RWPE2 (cell line): ENCODE data around the gene TRIM44.

Source experiments
- ATAC-seq: fragments of 200-7000 bp; cut with Tn5 transposase; 3 replicates; pipeline ENCODE4 v1.9.1; 2021; ENCODE audit warnings: low read depth
- DNase-seq: peaks from one replicate; pipeline ENCODE4 v3.0.0-alpha.2; 2020; ENCODE audit warnings: low spot score
- H3K27ac ChIP-seq: fragments of 450-650 bp; 2 replicates; pipeline ENCODE4 v1.5.1; 2017; ENCODE audit warnings: mild to moderate bottlenecking; ENCODE audit not compliant: poor library complexity, severe bottlenecking
- H3K27me3 ChIP-seq: fragments of 250-450 bp; sonication (Bioruptor Pico); 2 replicates; pipeline ENCODE4 v1.5.1; 2021; ENCODE audit warnings: mild to moderate bottlenecking, moderate library complexity; ENCODE audit not compliant: insufficient read depth, poor library complexity, severe bottlenecking
- H3K36me3 ChIP-seq: fragments of 250-450 bp; sonication (Bioruptor Pico); 2 replicates; pipeline ENCODE4 v1.5.1; 2020; ENCODE audit warnings: low read depth, mild to moderate bottlenecking, moderate library complexity
- H3K4me1 ChIP-seq: fragments of 250-450 bp; sonication (Bioruptor Pico); 2 replicates; pipeline ENCODE4 v1.5.1; 2021; ENCODE audit warnings: mild to moderate bottlenecking, moderate library complexity; ENCODE audit not compliant: insufficient read depth, poor library complexity, severe bottlenecking
- H3K4me3 ChIP-seq: fragments of 250-450 bp; sonication (Bioruptor Pico); 2 replicates; pipeline ENCODE4 v1.5.1; 2021; ENCODE audit warnings: mild to moderate bottlenecking, moderate library complexity; ENCODE audit not compliant: severe bottlenecking
- H3K9me3 ChIP-seq: fragments of 250-450 bp; sonication (Bioruptor Pico); 2 replicates; pipeline ENCODE4 v1.5.1; 2021; ENCODE audit warnings: mild to moderate bottlenecking, moderate library complexity; ENCODE audit not compliant: severe bottlenecking
- TF ChIP-seq, protein P1 (sequence below): fragments of 450-650 bp; IDR thresholded peaks from one replicate; pipeline ENCODE4 v1.5.1; 2017; ENCODE audit warnings: mild to moderate bottlenecking, moderate library complexity; ENCODE audit not compliant: poor library complexity, severe bottlenecking

TRIM44 gene

DNA sequence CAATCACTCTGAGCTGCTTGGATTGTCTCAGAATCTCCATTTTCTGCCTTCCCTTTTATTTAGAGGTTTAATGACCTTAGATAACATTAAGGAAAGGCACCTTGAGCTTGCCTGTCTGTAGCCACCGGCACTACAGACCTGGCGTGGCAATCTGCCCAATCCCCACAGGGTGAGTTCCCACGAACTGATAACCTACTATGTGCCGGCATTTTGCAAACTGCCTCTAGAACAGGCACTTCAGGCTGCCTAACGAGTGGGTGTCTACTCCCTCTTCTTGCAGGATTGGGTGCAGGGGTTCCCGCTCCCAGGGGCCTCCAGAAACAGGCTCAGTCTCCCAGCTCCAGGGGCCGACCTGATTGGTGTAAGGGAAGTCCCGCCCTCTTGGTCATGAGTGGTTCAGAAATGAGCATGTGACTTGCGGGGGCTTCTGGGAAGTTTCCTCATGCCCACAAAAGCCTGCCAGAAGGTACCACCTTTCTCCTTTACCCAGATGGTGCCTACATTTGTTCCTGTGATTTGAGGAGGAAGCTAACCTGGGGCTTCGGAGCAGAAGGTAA lies 161.2 kb downstream of the TRIM44 start:
- ATAC-seq (no peak), DNase-seq (no peak)
- peaks cover 12% of the 10 kb centered on the region for H3K4me1 ChIP-seq
- H3K27me3 ChIP-seq: no peaks in the 10 kb centered on the region
- H3K27ac ChIP-seq: no peak overlapping the region
- no peak overlapping the region for H3K4me3 ChIP-seq
- H3K36me3 ChIP-seq: no peaks in the 10 kb centered on the region
- TF ChIP-seq, protein P1, sequence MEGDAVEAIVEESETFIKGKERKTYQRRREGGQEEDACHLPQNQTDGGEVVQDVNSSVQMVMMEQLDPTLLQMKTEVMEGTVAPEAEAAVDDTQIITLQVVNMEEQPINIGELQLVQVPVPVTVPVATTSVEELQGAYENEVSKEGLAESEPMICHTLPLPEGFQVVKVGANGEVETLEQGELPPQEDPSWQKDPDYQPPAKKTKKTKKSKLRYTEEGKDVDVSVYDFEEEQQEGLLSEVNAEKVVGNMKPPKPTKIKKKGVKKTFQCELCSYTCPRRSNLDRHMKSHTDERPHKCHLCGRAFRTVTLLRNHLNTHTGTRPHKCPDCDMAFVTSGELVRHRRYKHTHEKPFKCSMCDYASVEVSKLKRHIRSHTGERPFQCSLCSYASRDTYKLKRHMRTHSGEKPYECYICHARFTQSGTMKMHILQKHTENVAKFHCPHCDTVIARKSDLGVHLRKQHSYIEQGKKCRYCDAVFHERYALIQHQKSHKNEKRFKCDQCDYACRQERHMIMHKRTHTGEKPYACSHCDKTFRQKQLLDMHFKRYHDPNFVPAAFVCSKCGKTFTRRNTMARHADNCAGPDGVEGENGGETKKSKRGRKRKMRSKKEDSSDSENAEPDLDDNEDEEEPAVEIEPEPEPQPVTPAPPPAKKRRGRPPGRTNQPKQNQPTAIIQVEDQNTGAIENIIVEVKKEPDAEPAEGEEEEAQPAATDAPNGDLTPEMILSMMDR: no peak
- H3K9me3 ChIP-seq: no peaks in the 10 kb centered on the region

- no peak for DNase-seq
- no peak for ATAC-seq
- no peaks in the 10 kb centered on the region for H3K36me3 ChIP-seq
- no peaks in the 10 kb centered on the region for H3K9me3 ChIP-seq
- no peak overlapping the region for H3K27ac ChIP-seq
- peaks cover 12% of the 10 kb centered on the region for H3K4me1 ChIP-seq
- no peaks in the 10 kb centered on the region for H3K27me3 ChIP-seq
- H3K4me3 ChIP-seq: no peak overlapping the region
- TF ChIP-seq, protein P1: no peak
These were observed 162.8 kb downstream of the TRIM44 start for GRCh38 chr11:35825386-35825785.

- Histone ChIP-seq H3K9me3 (no peaks in the 10 kb centered on the region), H3K4me1 (peaks cover 12% of the 10 kb centered on the region), H3K36me3 (no peaks in the 10 kb centered on the region), H3K4me3 (no peak overlapping the region), H3K27ac (no peak overlapping the region), H3K27me3 (no peaks in the 10 kb centered on the region)
- DNase-seq: no peak
- no peak for ATAC-seq
- TF ChIP-seq, protein P1: no peak
These were observed 163.4 kb downstream of the TRIM44 start for GRCh38 chr11:35826006-35826405.

GRCh38 chr11:35826949-35827348 lies 164.4 kb downstream of the TRIM44 start:
- DNase-seq: no peak
- Histone ChIP-seq H3K36me3 (no peaks in the 10 kb centered on the region), H3K4me3 (no peak overlapping the region), H3K27me3 (no peaks in the 10 kb centered on the region), H3K4me1 (peaks cover 12% of the 10 kb centered on the region), H3K9me3 (no peaks in the 10 kb centered on the region), H3K27ac (no peak overlapping the region)
- ATAC-seq: no peak
- TF ChIP-seq, protein P1: no peak

GRCh38 chr11:35836205-35836604 lies 173.6 kb downstream of the TRIM44 start:
- DNase-seq (no peak), ATAC-seq (no peak)
- no peak overlapping the region for H3K27ac ChIP-seq
- H3K36me3 ChIP-seq: no peaks in the 10 kb centered on the region
- TF ChIP-seq, protein P1: no peak
- H3K4me3 ChIP-seq: no peak overlapping the region
- no peaks in the 10 kb centered on the region for H3K27me3 ChIP-seq
- no peaks in the 10 kb centered on the region for H3K9me3 ChIP-seq
- no peaks in the 10 kb centered on the region for H3K4me1 ChIP-seq
